Dermis microvascular lymphatic vessel endothelial cell (primary cell): ENCODE data around the gene SGSM2. TPM values are rescaled to one million over a fixed set of nuclear protein-coding genes. Genes with fewer than 3 reads are reported as not detected.
"Not testable (repeated sequence)": the region's sequence is repeated elsewhere in the genome, so short reads cannot be mapped to it uniquely, and the experiment has no call there.

Source experiments
- DNase-seq, 2 donors: peaks; one replicate each; pipeline versions ENCODE4 v3.0.0 to v3.0.0-alpha.2; 2010; ENCODE audit warnings: low read depth in 2 of 2
- total RNA-seq: library from RNA; depleted of rRNA; stranded (reverse); fragments of >200 nt; gene quantifications from 2 replicates; pipeline ENCODE4 v1.2.1, GENCODE V29; 2014

Gene SGSM2, protein sequence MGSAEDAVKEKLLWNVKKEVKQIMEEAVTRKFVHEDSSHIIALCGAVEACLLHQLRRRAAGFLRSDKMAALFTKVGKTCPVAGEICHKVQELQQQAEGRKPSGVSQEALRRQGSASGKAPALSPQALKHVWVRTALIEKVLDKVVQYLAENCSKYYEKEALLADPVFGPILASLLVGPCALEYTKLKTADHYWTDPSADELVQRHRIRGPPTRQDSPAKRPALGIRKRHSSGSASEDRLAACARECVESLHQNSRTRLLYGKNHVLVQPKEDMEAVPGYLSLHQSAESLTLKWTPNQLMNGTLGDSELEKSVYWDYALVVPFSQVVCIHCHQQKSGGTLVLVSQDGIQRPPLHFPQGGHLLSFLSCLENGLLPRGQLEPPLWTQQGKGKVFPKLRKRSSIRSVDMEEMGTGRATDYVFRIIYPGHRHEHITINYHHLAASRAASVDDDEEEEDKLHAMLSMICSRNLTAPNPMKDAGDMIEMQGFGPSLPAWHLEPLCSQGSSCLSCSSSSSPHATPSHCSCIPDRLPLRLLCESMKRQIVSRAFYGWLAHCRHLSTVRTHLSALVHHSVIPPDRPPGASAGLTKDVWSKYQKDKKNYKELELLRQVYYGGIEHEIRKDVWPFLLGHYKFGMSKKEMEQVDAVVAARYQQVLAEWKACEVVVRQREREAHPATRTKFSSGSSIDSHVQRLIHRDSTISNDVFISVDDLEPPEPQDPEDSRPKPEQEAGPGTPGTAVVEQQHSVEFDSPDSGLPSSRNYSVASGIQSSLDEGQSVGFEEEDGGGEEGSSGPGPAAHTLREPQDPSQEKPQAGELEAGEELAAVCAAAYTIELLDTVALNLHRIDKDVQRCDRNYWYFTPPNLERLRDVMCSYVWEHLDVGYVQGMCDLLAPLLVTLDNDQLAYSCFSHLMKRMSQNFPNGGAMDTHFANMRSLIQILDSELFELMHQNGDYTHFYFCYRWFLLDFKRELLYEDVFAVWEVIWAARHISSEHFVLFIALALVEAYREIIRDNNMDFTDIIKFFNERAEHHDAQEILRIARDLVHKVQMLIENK
- 23.4 and 40.6 TPM in 2 replicates for total RNA-seq

DNA sequence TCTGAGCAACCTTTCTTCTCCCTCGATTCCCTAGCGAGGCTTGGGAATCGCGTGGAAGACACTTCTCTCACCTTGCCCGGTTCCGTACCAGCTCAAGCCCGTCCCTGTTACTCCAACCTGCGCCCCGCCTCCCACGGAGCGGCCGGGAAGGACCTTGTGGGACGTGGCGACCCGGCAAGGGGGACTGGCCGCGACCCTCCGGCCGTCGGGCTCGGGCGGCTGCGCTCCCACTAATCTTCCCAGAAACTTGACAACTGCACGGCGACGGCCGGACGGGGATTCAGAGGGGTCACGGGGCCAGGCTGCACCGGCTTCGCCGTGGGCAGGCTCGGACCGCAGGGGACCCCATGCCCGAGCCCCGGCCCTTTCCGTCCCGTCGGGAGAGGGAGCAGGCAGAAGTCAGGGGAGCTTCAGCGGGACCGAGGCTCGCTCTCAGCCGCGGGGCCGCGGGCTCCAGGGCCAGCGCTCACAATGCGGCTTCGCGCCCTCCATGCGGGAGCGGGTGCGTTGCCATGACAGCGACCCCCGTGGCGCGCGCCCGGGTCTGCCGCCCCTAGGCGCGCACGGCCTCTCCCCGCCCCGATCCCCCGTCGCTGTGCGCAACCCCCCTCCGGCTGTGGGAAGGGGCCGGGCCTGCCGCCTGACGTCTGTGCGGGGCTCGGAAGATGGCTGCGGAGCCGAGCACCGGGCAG lies at the start of gene SGSM2:
Gene SGSM2, plus strand, starts transcription at position 650 of the 692 bp plus-strand sequence. CDS start 188 bp downstream, outside the sequence.
- peak in 1 of 2 donors; percentile 72 for DNase-seq

- DNase-seq = no peak
These were observed 47.3 kb upstream of the SGSM2 start for GRCh38 chr17:2289878-2290478.

GRCh38 chr17:2292100-2292499 lies 45.2 kb upstream of the SGSM2 start:
- DNase-seq = no peak

DNA sequence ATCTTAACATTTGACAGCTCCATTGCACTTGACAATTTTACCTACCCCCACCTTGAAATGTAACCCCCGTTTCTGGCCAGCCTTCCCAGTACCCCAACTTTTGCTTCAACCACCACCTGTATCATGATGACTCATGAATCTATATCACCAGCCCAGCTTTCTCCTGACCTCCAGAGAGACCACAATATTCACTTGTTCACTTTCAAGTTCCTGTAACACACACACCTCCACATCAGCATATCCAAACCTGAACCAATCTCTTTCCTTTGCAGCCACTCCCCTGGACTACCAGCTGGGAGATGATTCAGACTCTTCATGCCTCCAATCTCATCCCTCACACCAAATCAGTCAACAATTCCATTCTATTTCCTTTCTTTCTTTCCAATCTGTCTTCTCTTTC lies 41.7 kb upstream of the SGSM2 start:
- no peak for DNase-seq

DNA sequence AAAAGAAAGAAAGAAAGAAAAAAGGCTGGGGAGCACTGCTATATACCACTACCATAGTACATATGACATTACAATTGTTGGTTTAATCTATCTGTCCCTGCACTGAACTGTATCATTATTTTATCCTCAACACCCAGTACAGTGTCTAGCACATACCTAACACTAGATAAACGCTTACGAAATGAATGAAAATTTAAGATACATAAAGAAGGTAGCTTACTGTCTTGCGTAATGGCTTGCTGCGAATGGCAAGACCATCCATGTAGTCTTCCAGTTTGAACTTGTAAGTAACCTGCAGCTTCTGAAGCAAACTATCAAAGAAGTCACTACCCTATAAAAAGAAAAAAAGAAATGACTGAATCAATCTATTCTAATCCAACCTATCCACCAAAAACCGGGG lies 40.3 kb upstream of the SGSM2 start:
- DNase-seq = no peak

DNA sequence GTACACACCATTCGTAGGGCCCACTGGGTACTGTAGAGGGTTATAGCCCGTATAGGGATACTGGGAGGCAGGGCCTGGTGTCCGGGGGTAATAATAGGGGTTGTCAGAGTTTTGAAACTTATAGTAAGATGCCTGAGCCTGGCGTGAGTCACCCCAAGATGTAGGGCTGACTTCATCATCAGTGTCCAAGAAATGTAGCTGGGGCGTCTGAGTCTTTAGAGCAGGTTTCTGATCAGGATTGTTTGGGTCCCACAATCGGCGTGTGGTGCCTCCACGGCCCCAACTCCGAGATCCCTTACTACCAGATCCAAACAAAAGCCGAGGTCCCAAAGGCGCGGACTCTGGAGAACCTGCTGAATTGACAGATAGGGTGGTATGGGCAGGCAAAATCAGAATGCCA lies 38.2 kb upstream of the SGSM2 start:
- no peak for DNase-seq

GRCh38 chr17:2299756-2300155 lies 37.5 kb upstream of the SGSM2 start:
- DNase-seq = no peak

GRCh38 chr17:2302778-2303203 lies 34.5 kb upstream of the SGSM2 start:
- peak in 1 of 2 donors; percentile 9 for DNase-seq

- peak; percentile 68 to 90 for DNase-seq
These were observed 33.8 kb upstream of the SGSM2 start, which contains the start of the genes SMG6 and SRR for GRCh38 chr17:2303204-2304188. TSS of gene SMG6 (minus strand) at chr17:2303785. CDS start at chr17:2303720, 65 bp downstream. TSS of gene SRR (plus strand) at chr17:2303950. CDS start at chr17:2315561, 11,611 bp downstream.

- DNase-seq = no peak
These were observed 32.4 kb upstream of the SGSM2 start for GRCh38 chr17:2304931-2305330.

- DNase-seq = no peak
These were observed 27.8 kb upstream of the SGSM2 start for GRCh38 chr17:2309338-2310154.

GRCh38 chr17:2312736-2313135 lies 24.6 kb upstream of the SGSM2 start:
- peak in 1 of 2 donors; percentile 53 for DNase-seq

GRCh38 chr17:2316916-2317205 lies 20.4 kb upstream of the SGSM2 start:
- not testable (repeated sequence) for DNase-seq

- no peak for DNase-seq
These were observed 19.5 kb upstream of the SGSM2 start for GRCh38 chr17:2317796-2318195.

- no peak for DNase-seq
These were observed 18.2 kb upstream of the SGSM2 start for GRCh38 chr17:2319051-2319450.

DNA sequence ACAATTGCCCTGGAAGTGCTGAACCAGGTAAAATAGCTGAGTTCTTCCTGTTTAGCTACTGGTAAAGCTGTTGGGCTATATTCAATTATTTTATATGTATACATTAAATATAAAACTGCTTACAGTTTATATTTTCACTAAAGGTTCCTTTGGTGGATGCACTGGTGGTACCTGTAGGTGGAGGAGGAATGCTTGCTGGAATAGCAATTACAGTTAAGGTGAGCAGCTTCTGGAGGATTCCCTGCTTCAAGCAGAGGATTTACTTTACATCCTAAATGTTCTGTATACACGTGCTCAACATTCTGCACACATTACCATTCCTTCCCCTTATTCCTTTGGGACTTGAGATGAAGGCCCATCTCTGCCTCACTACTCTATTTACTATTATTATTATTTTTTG lies 15.9 kb upstream of the SGSM2 start:
- DNase-seq = no peak

GRCh38 chr17:2323629-2324314 lies 13.5 kb upstream of the SGSM2 start:
- peak in 1 of 2 donors; percentile 49 for DNase-seq

DNA sequence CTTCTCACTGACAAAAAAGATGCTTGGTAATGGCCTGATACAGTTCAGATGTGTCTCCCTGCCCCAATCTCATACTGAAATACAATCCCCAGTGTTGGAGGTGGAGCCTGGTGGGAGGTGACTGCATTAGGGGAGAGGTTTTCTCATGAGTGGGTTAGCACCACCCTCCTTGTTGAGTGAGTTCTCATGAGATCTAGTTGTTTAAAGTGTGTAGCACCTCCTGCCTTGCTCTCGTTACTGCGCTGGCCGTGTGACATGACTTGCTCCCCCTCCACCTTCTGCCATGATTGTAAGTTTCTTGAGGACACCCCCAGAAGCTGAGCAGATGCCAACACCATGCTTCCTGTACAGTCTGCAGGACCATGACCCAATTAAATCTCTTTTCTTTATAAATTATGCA lies 6.0 kb upstream of the SGSM2 start:
- DNase-seq = no peak
